ENCODE measurements around the gene DDIT4. TPM values are rescaled to one million over a fixed set of nuclear protein-coding genes. Genes with fewer than 3 reads are reported as not detected.

Gene DDIT4
- polyA plus RNA-seq, 1 donor from 2014 or later: 29.9 TPM

- Histone ChIP-seq H3K4me2 (ENCODE audit: low read length) (no peak overlapping the region), H3K9me3 (ENCODE audit: low read length) (no peaks in the 10 kb centered on the region), H3K79me2 (replicated peaks; ENCODE audit: insufficient read depth, low read length) (peaks cover 16% of the 10 kb centered on the region), H4K20me1 (ENCODE audit: insufficient read depth) (no peaks in the 10 kb centered on the region), H3F3A (ENCODE audit: insufficient read depth, low read length, poor library complexity, severe bottlenecking) (peaks cover 8% of the 10 kb centered on the region), H3K9ac (ENCODE audit: low read length) (no peak overlapping the region), H3K27me3 (ENCODE audit: insufficient read depth, low read depth, low read length) (no peaks in the 10 kb centered on the region), H3K4me3 (ENCODE audit: low read length) (no peak overlapping the region), H3K9me2 (ENCODE audit: insufficient read depth, low read length) (no peaks in the 10 kb centered on the region), H3K27ac (ENCODE audit: low read length) (no peak overlapping the region), H2AFZ (ENCODE audit: low read depth, low read length) (no peak overlapping the region), H3K36me3 (ENCODE audit: insufficient read depth, low read length) (no peaks in the 10 kb centered on the region)
- TF ChIP-seq POLR2AphosphoS5 (IDR thresholded peaks at IDR 0.05): no peak
- no peak for TF ChIP-seq MXI1 (conservative IDR thresholded peaks at IDR 0.05; ENCODE audit: poor library complexity, severe bottlenecking)
Observed at GRCh38 chr10:72270607-72271281, 3.0 kb upstream of the DDIT4 start.

GRCh38 chr10:72272689-72273409 is 875 bp upstream of the DDIT4 start:
- H3K27me3 ChIP-seq (ENCODE audit: insufficient read depth, low read depth, low read length): no peaks in the 10 kb centered on the region
- no peaks in the 10 kb centered on the region for H4K20me1 ChIP-seq (ENCODE audit: insufficient read depth)
- H3K36me3 ChIP-seq (ENCODE audit: insufficient read depth, low read length): no peaks in the 10 kb centered on the region
- H3K9me3 ChIP-seq (ENCODE audit: low read length): no peaks in the 10 kb centered on the region
- peak overlapping the region; percentile 99 for H3K4me3 ChIP-seq (ENCODE audit: low read length)
- H3K9ac ChIP-seq (ENCODE audit: low read length): peak overlapping the region; percentile 85
- peaks cover 8% of the 10 kb centered on the region for H3F3A ChIP-seq (ENCODE audit: insufficient read depth, low read length, poor library complexity, severe bottlenecking)
- peak overlapping the region; percentile 52 for H3K4me2 ChIP-seq (ENCODE audit: low read length)
- peaks cover 20% of the 10 kb centered on the region for H3K79me2 ChIP-seq (replicated peaks; ENCODE audit: insufficient read depth, low read length)
- peak overlapping the region; percentile 80 for H2AFZ ChIP-seq (ENCODE audit: low read depth, low read length)
- TF ChIP-seq EZH2 (IDR thresholded peaks at IDR 0.05; ENCODE audit: borderline replicate concordance, insufficient read depth, low read length, poor library complexity, severe bottlenecking) (no peak), MXI1 (conservative IDR thresholded peaks at IDR 0.05; ENCODE audit: poor library complexity, severe bottlenecking) (peak; percentile 5), SMC3 (conservative IDR thresholded peaks at IDR 0.05; ENCODE audit: poor library complexity) (peak; percentile 42), CTCF (IDR thresholded peaks at IDR 0.05; ENCODE audit: poor library complexity, severe bottlenecking) (no peak), REST (IDR thresholded peaks at IDR 0.05; ENCODE audit: borderline replicate concordance) (peak; percentile 76), TAF1 (IDR thresholded peaks at IDR 0.05; ENCODE audit: low read depth) (no peak), RAD21 (conservative IDR thresholded peaks at IDR 0.05) (peak; percentile 25), POLR2AphosphoS5 (IDR thresholded peaks at IDR 0.05) (peak; percentile 74), EP300 (conservative IDR thresholded peaks at IDR 0.05; ENCODE audit: poor library complexity, severe bottlenecking) (no peak)
- H3K9me2 ChIP-seq (ENCODE audit: insufficient read depth, low read length): no peaks in the 10 kb centered on the region
- peak overlapping the region; percentile 94 for H3K27ac ChIP-seq (ENCODE audit: low read length)

Measured in neural cell (in vitro differentiated cells).